Epithelial cell of proximal tubule (primary cell): ENCODE data around the gene GOLGA6L4. TPM values are rescaled to one million over a fixed set of nuclear protein-coding genes. Genes with fewer than 3 reads are reported as not detected.
"Not testable (repeated sequence)": the region's sequence is repeated elsewhere in the genome, so short reads cannot be mapped to it uniquely, and the experiment has no call there.

Source experiments
- DNase-seq: peaks from one replicate; pipeline ENCODE4 v3.0.0-alpha.2; 2011; ENCODE audit warnings: low read depth
- H3K4me3 ChIP-seq: 2 replicates; pipeline ENCODE4 v1.5.1; 2011; ENCODE audit warnings: low read depth, mild to moderate bottlenecking, low read length
- total RNA-seq: library from RNA; depleted of rRNA; stranded (reverse); fragments of >200 nt; gene quantifications from 2 replicates; pipeline ENCODE4 v1.2.3, GENCODE V29; 2015
- TF ChIP-seq, protein P1 (sequence below): conservative IDR thresholded peaks from 2 replicates; pipeline ENCODE4 v1.5.1; 2012; ENCODE audit warnings: low read depth, mild to moderate bottlenecking, low read length

Gene GOLGA6L4, protein sequence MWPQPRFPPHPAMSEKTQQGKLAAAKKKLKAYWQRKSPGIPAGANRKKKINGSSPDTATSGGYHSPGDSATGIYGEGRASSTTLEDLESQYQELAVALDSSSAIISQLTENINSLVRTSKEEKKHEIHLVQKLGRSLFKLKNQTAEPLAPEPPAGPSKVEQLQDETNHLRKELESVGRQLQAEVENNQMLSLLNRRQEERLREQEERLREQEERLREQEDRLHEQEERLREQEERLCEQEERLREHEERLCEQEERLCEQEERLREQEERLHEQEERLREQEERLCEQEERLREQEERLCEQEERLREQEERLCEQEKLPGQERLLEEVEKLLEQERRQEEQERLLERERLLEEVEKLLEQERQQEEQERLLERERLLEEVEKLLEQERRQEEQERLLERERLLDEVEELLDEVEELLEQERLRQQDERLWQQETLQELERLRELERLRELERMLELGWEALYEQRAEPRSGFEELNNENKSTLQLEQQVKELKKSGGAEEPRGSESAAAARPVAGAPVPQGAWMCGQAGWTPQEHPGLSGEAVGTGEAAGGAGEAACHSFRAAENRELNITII
- 0.23 and 0.36 TPM in 2 replicates for total RNA-seq

DNA sequence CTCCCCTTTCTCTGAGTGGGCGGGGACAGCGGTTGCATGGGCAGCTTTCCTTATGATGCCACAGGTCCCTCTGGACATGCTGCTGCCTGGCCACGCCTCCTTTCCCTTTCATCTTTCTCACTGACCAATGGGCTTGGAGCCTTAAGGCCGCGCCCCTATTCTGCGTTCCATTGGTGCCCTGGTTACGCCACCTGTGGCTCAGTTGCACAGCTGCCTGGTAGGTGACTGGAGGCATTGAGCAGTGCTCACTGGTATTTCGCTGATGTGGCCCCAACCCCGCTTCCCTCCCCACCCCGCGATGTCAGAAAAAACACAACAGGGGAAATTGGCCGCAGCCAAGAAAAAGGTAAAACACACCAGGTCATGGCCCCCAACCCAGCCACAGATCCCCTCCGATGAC lies at the start of gene GOLGA6L4:
GOLGA6L4 (plus strand) TSS at position 201 of the 400 bp plus-strand sequence; CDS start at position 263, 62 bp downstream.
- not testable (repeated sequence) for DNase-seq, H3K4me3 ChIP-seq

DNA sequence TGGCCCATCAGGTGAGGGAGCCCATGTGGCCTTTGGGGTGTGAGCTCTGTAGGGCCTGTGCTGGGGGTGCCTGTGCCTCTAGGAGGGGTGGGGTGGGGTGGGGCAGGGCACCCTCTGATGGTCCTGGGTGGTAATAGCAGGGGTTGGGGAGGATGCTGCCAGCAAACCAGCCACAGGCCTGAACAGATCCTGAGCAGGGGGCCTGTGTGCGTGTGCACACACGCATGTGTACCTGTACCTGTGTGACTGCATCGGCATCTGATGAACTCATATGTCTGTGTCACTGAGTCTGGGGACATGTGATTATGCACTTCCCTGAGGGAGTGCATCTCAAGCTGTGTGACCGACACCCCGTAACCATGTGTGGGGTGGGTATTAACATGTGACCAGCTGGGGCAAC lies 42.6 kb upstream of the GOLGA6L4 start:
- not testable (repeated sequence) for DNase-seq, H3K4me3 ChIP-seq

DNA sequence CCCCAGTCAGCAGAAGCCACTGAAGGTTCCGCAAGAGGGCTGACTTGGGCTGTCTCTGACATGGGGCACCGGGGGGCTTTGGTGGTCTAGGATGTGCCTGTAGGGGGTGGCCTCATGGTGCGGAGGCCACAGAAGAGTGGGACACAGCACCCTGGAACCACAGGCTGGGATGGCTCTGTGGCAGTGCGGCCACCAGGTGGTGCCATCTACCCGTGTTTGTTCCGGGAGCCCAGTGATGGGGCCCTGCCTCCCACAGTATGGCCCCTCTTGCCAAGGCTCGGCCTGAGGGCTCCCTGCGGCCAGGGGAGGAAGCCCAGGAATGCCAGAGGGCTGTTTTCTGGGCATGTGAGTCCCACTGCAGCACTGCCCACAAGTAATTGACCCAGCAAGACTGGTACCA lies 40.0 kb upstream of the GOLGA6L4 start:
- not testable (repeated sequence) for DNase-seq, H3K4me3 ChIP-seq

DNA sequence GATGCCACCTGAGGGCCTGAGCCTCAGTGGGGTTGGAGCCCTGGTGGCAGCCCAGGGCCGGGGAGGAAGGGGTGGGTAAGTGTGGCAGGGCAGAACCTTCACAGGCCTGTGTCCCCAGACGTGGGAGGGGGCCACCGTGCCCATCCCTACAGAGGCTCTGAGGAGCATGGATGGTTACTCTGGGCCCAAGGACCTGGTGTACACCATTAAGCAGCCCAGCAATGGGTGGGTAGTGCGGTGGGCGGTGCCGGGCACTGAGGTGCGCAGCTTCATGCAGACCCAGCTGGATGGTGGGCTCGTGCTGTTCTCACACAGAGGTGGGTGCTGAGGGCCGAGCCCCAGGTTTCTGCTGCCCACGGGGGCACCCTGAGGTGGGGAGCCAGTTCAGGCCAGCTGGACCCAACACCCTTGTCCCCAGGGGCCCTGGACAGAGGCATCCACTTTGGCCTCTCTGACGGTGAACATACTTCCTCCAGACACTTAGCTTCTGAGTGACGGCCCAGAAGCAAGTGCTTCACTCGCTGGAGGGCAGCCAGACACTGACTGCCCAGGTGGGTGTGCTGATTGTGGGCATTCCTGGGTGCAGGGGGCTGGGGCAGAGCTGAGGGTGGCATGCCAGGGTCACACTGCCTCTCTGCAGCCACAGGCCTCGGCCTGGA lies 38.9 kb upstream of the GOLGA6L4 start:
- DNase-seq, H3K4me3 ChIP-seq: not testable (repeated sequence)

DNA sequence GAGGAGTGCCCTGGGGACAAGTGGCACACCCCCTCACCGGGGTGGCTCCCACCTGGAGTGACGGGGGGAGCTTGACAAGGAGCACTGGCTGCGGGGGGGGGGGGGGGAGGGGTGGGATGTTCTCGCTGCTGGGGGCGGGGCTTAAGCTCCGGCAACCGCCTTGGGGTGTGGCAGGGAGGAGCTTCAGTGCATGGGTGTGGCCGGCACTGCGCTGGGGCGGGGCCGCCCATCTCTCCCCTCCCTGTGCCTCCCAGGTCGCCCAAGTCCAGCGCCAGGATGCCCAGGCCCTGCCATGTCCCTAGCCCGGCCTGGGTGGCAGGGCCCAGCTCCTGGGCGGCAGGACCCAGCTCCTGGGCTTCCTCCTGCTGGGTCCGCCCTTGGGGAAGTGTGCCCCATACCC lies 35.7 kb upstream of the GOLGA6L4 start:
- H3K4me3 ChIP-seq, DNase-seq: not testable (repeated sequence)

DNA sequence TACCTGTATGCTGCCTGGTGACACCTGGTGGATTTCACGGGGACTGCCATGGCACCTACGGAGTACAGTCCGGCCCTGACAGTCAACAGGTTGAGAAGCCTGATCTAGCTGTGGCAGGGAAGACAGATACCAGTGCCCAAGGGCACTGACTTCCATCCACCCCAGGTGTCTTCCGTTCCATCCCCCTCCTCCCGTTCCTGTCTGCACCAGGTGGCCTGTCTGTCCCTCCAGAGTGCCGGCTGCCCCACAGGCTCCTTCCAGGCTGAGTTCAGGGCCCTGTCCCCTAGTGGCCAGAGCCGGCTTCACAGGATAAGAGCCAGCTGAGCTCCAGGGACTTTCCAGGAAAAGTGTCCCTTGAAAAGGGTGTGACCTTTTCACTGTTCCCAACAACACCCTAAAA lies 10.9 kb downstream of the GOLGA6L4 start:
- TF ChIP-seq, protein P1, sequence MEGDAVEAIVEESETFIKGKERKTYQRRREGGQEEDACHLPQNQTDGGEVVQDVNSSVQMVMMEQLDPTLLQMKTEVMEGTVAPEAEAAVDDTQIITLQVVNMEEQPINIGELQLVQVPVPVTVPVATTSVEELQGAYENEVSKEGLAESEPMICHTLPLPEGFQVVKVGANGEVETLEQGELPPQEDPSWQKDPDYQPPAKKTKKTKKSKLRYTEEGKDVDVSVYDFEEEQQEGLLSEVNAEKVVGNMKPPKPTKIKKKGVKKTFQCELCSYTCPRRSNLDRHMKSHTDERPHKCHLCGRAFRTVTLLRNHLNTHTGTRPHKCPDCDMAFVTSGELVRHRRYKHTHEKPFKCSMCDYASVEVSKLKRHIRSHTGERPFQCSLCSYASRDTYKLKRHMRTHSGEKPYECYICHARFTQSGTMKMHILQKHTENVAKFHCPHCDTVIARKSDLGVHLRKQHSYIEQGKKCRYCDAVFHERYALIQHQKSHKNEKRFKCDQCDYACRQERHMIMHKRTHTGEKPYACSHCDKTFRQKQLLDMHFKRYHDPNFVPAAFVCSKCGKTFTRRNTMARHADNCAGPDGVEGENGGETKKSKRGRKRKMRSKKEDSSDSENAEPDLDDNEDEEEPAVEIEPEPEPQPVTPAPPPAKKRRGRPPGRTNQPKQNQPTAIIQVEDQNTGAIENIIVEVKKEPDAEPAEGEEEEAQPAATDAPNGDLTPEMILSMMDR: peak; percentile 24
- not testable (repeated sequence) for DNase-seq, H3K4me3 ChIP-seq
